GM18951 (cell line): ENCODE results near the gene PNMA8C.

Experiments
- POLR2A ChIP-seq: IDR thresholded peaks from 4 replicates; pipeline ENCODE4 v1.6.1; 2011; ENCODE audit warnings: mild to moderate bottlenecking; ENCODE audit not compliant: insufficient read length, insufficient read depth; ENCODE audit errors: extremely low read depth
- in situ Hi-C: fragments of 300-500 bp; cut with MboI; formaldehyde crosslinking; loops from one replicate; pipeline ENCODE4 v1.12.0; 2022; ENCODE audit warnings: low sequenced_read_pairs, mixed read lengths, inconsistent platforms; ENCODE audit not compliant: unreplicated experiment

PNMA8C gene

GRCh38 chr19:46428239-46429135 is at the start of gene PNMA8C:
Gene PNMA8C, minus strand, starts transcription at chr19:46428936. Its CDS starts 577 bp downstream, at chr19:46428359.
- TF ChIP-seq POLR2A: no peak
- in situ Hi-C loops: no loop called here

- in situ Hi-C loops: no loop called here
- TF ChIP-seq POLR2A: no peak
These were observed 47.2 kb upstream of the PNMA8C start for GRCh38 chr19:46475986-46476385.

GRCh38 chr19:46474211-46474610 is 45.5 kb upstream of the PNMA8C start:
- in situ Hi-C loops: no loop called here
- TF ChIP-seq POLR2A: no peak

GRCh38 chr19:46472592-46472991 is 43.9 kb upstream of the PNMA8C start:
- TF ChIP-seq POLR2A: no peak
- in situ Hi-C loops: no loop called here

- no peak for TF ChIP-seq POLR2A
- in situ Hi-C loops: no loop called here
These were observed 43.2 kb upstream of the PNMA8C start for GRCh38 chr19:46471811-46472543.

- TF ChIP-seq POLR2A: no peak
- in situ Hi-C loops: no loop called here
These were observed 42.5 kb upstream of the PNMA8C start, which contains the start of gene PNMA8A for GRCh38 chr19:46471116-46471733. Gene PNMA8A, minus strand, starts transcription at chr19:46471563. Its CDS starts 528 bp downstream, at chr19:46471035.

GRCh38 chr19:46470376-46470775 is 41.6 kb upstream of the PNMA8C start:
- in situ Hi-C loops: no loop called here
- TF ChIP-seq POLR2A: no peak

GRCh38 chr19:46469541-46470185 is 40.9 kb upstream of the PNMA8C start:
- no peak for TF ChIP-seq POLR2A
- in situ Hi-C loops: no loop called here

- in situ Hi-C loops: no loop called here
- TF ChIP-seq POLR2A: no peak
These were observed 37.9 kb upstream of the PNMA8C start for GRCh38 chr19:46466536-46467196.

- TF ChIP-seq POLR2A: no peak
- in situ Hi-C loops: no loop called here
These were observed 34.8 kb upstream of the PNMA8C start for GRCh38 chr19:46463516-46463915.

GRCh38 chr19:46461537-46461936 is 32.8 kb upstream of the PNMA8C start:
- no peak for TF ChIP-seq POLR2A
- in situ Hi-C loops: no loop called here

GRCh38 chr19:46460981-46461380 is 32.2 kb upstream of the PNMA8C start:
- in situ Hi-C loops: no loop called here
- no peak for TF ChIP-seq POLR2A

GRCh38 chr19:46460055-46460454 is 31.3 kb upstream of the PNMA8C start:
- no peak for TF ChIP-seq POLR2A
- in situ Hi-C loops: no loop called here

- in situ Hi-C loops: no loop called here
- TF ChIP-seq POLR2A: no peak
These were observed 28.2 kb upstream of the PNMA8C start for GRCh38 chr19:46456930-46457329.
